Measurements from ENCODE around the gene TRPM3. TPM values are rescaled to one million over a fixed set of nuclear protein-coding genes. Genes with fewer than 3 reads are reported as not detected.

TRPM3 gene
- total RNA-seq, 4 donors from 2014 or later = 0.51 to 8.4 (median 3.3) TPM

DNA sequence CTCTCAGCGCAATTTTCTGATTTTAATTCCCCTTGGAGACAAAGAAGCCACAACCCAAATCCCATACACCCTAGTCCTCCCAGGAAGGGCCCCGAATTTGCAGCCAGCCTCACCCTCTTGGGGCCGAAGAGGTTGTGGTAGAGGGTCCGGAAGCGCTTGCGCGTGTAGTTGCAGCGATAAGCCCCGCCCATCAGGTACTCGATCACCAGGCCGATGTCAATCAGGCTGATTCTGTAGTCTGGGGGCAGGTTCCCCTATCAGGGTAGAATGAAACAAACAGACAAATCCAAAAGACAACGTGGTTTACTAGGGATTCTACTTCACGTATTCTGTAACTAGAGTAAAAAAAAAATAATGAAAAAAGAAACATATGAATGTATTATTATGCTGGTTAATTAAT is 496.3 kb downstream of the TRPM3 start:
- TF ChIP-seq, protein P1, sequence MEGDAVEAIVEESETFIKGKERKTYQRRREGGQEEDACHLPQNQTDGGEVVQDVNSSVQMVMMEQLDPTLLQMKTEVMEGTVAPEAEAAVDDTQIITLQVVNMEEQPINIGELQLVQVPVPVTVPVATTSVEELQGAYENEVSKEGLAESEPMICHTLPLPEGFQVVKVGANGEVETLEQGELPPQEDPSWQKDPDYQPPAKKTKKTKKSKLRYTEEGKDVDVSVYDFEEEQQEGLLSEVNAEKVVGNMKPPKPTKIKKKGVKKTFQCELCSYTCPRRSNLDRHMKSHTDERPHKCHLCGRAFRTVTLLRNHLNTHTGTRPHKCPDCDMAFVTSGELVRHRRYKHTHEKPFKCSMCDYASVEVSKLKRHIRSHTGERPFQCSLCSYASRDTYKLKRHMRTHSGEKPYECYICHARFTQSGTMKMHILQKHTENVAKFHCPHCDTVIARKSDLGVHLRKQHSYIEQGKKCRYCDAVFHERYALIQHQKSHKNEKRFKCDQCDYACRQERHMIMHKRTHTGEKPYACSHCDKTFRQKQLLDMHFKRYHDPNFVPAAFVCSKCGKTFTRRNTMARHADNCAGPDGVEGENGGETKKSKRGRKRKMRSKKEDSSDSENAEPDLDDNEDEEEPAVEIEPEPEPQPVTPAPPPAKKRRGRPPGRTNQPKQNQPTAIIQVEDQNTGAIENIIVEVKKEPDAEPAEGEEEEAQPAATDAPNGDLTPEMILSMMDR (IDR thresholded peaks at IDR 0.05) = no peak
- TF ChIP-seq POLR2A (IDR thresholded peaks at IDR 0.05) = no peak
- intact Hi-C loops (cut with DNase I; ENCODE audit: low total_unique reads) = no loop called here

DNA sequence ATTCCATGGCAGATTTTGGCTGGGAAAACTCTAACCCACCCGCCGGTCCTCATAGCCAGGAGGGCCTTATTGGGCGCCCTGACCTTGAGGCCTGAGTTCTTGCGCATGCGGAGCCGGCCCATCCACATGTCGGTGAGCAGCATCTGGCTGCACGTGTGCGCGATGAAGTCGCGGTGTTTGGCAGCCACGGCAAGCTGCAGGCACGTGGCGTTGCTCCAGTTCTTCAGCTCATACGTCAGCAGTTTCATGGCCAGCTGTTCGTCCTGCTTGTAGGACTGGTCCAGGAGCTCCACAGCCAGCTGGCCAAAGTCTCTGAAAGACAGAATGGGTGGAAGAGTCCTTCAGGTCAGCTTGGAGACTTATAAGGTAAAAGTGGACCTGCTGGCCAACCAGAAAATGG is 502.6 kb downstream of the TRPM3 start:
- H3K36me3 ChIP-seq = no peaks in the 10 kb centered on the region
- H3K4me1 ChIP-seq = no peaks in the 10 kb centered on the region
- no peaks in the 10 kb centered on the region for H3K9me3 ChIP-seq
- H3K27ac ChIP-seq = no peak overlapping the region
- H3K27me3 ChIP-seq = no peaks in the 10 kb centered on the region
- H3K4me3 ChIP-seq = no peak overlapping the region
- TF ChIP-seq, protein P1 (IDR thresholded peaks at IDR 0.05) = no peak
- intact Hi-C loops (cut with DNase I; ENCODE audit: low total_unique reads) = no loop called here
- DNase-seq = peak in 1 of 2 donors; percentile 68

More for the DNA sequence above, 496.3 kb downstream of the TRPM3 start:
- no peaks in the 10 kb centered on the region for H3K9me3 ChIP-seq
- no peak overlapping the region for H3K27ac ChIP-seq
- no peaks in the 10 kb centered on the region for H3K36me3 ChIP-seq
- H3K4me3 ChIP-seq = no peak overlapping the region
- no peak for DNase-seq
- H3K27me3 ChIP-seq = no peaks in the 10 kb centered on the region
- H3K4me1 ChIP-seq = no peaks in the 10 kb centered on the region

- Histone ChIP-seq H3K4me3 (no peak overlapping the region), H3K36me3 (no peaks in the 10 kb centered on the region), H3K4me1 (no peaks in the 10 kb centered on the region), H3K27ac (no peak overlapping the region), H3K27me3 (no peaks in the 10 kb centered on the region), H3K9me3 (no peaks in the 10 kb centered on the region)
- no peak for DNase-seq
- TF ChIP-seq POLR2A (IDR thresholded peaks at IDR 0.05) = no peak
- TF ChIP-seq, protein P1 (IDR thresholded peaks at IDR 0.05) = no peak
- intact Hi-C loops (cut with DNase I; ENCODE audit: low total_unique reads) = no loop called here
Observed at GRCh38 chr9:70617033-70617828, 504.2 kb downstream of the TRPM3 start.

DNA sequence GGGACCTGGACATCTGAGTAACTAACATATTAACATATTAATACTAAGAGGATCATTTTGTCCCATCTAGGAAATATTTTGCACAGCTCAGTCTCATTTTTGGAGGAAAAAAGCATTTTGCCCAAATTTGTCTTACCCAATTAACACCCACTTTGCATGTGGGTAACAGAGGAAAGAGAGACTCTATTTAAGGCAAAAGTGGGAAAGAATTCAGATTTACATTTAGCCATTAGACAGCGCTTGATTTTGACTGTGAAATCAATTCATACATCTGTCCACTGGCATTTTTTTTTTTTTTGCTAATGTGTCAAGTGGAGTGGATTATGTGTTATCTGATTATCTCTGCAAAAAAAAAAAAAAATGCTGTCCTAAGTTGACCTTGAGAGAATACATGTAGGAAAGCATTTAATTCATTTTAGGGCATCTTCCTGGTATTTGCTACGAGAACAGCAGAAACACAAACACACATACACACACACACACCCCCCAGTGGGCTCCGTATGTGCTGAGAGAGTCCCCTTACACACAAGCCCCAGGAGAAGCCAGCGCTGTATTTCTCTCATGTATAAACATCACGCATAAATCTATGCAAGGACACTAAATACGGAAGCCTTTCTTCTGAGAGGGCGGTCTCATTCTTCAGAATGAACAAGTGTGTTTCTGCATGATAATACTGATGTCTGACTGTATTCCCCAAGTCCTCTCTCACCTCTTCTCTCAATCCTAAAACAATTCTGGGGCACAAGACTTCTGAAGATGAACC is 505.0 kb downstream of the TRPM3 start:
- Histone ChIP-seq H3K4me1 (no peaks in the 10 kb centered on the region), H3K27ac (no peak overlapping the region)

More for the DNA sequence above, 505.0 kb downstream of the TRPM3 start:
- H3K9me3 ChIP-seq = no peaks in the 10 kb centered on the region
- H3K27me3 ChIP-seq = no peaks in the 10 kb centered on the region
- TF ChIP-seq POLR2A (IDR thresholded peaks at IDR 0.05) = no peak
- TF ChIP-seq, protein P1 (IDR thresholded peaks at IDR 0.05) = no peak
- no peak overlapping the region for H3K4me3 ChIP-seq
- no peaks in the 10 kb centered on the region for H3K36me3 ChIP-seq
- intact Hi-C loops (cut with DNase I; ENCODE audit: low total_unique reads) = no loop called here
- DNase-seq = no peak
